ENCODE measurements around the gene CCDC30.
"Not testable (repeated sequence)": the region's sequence is repeated elsewhere in the genome, so short reads cannot be mapped to it uniquely, and the experiment has no call there.

The CCDC30 gene

GRCh38 chr1:42533101-42533863, 70.2 kb downstream of the CCDC30 start:
- DNase-seq, result no peak

- DNase-seq, result no peak
These were observed 78.0 kb downstream of the CCDC30 start for GRCh38 chr1:42541104-42541503.

DNA sequence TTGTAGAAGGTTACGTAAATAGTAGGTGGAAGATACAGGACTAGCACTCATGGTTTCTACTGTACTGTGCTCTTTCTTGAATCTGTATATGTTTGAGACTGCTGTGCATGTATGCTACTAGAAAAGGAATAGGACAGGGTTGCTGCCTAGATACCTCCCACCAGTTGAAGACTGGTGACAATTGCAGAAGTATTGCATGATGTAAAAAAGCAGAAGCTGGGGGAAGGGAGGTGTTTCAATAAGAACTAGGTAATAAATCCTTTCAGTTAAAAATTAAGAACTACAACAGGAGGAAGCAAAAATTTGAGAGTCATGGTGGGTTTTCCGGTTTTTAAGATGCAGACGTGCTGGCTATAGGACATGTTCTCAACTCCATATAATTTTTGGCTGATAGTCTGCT, 88.1 kb downstream of the CCDC30 start:
- DNase-seq, result no peak

DNA sequence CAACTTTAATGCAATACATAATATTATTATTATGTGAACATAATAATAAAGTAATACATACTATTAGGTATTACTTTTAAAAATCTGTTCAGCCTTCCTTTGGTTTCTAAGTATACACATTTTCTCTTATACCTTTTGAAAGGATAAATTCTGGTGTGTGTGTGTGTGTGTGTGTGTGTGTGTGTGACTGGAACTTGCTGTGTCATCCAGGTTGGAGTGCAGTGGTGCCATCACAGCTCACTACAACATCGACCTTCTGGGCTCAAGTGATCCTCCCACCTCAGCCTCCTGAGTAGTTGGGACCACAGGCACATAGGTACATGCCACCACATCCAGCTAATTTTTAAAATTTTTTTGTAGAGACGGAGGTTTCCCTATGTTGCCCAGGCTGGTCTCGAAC, 88.5 kb downstream of the CCDC30 start:
- no peak for DNase-seq

DNA sequence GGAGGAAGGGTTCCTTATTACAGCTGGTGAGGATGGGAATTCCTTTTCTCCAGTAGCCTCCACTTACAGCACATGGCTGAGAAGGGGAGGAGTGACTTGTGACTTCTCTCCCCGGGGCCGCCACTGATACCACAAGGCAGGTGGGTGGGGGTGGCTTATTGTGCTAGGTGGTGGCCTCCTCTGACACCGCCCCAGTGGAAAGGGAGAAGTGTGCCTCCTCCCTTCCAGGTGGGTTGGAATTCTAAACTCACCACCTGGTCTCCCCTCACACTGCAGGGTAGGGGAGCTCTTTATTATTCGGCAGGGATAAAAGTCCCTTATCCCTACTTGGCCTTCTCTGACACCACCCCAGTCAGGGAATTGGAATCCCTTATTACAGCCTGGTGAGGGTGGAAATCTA, 89.5 kb downstream of the CCDC30 start:
- no peak for DNase-seq

DNA sequence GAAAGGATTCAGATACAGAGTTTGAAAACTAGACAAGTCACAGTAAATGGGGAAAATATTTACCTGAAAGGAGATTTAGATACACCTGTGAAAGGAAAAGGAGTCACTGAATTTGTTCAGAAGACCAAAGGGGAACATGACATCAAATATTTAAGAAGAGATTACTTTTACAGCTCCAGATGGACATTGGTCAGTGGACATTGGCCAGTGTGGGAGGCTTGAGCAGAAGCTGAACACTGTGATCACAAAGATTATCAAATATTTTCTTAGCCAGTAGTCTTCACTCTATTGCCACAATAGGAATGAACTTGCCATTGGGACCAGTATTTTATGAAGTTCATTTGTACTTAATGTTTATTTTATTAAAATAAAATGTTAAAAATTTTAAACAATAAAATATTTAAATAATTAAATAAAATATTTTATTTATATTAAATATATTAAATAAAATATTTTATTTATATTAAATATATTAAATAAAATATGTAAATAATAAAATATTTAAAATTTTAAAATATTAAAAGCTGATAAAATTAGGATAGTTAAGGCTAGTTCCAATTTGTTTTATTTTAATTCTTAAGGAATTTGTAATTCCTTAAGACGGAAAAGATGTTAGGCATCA, 94.3 kb downstream of the CCDC30 start:
- no peak for DNase-seq

GRCh38 chr1:42567038-42567437, 104.0 kb downstream of the CCDC30 start:
- DNase-seq, result no peak

DNA sequence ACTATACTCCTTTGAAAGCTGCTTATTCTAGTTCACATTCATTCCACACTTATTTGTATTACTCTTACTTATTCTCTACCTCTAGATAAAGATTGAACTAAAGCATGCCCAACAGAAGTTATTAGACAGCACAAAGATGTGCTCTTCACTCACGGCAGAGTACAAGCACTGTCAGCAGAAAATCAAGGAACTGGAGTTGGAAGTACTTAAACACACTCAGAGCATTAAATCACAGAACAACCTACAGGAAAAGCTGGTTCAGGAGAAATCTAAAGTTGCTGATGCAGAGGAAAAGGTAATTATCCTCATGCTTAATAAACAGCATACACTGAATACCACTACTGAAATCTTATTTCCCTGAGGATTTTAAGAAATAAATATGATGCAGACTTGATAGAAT, 113.8 kb downstream of the CCDC30 start:
- no peak for DNase-seq

- DNase-seq, result no peak
These were observed 122.9 kb downstream of the CCDC30 start for GRCh38 chr1:42586016-42586415.

DNA sequence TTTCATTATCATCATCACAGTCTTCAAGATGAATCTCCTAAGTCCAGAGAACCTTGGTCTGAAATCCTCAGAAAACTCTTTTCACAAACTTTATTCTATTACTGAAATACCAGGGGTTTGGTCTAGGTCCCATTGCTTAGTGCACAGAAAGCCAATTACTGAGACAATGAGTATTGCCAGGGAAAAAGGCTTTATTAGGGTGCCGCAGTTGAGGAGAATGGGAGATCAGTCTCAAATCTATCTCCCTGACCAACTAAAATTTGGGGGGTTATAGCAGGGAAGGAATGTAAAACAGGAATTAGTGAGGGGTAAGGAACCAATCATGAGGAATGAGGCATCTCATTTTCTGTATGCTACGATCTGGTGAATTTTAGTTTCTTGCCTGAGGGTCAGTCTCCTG, 124.7 kb downstream of the CCDC30 start:
- DNase-seq, result no peak

DNA sequence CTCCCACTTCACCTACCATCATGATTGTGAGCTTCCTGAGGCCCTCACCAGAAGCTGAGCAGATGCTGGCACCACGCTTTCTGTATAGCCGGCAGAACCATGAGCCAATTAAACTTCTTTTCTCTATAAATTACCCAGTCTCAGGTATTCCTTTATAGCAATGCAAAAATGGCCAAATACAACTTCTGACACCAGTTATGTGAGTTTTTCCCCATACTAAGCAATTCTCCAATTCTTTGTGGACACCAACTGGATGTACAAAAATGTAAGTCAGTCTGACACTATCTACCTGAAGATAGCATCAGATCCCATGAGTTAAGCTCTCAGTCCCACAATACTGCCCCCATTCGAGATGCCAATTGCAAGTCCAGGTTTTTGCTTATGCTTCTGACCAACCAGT, 129.7 kb downstream of the CCDC30 start:
- no peak for DNase-seq

GRCh38 chr1:42593486-42594100, 130.5 kb downstream of the CCDC30 start:
- no peak for DNase-seq

- DNase-seq, result no peak
These were observed 138.4 kb downstream of the CCDC30 start for GRCh38 chr1:42601472-42601871.

- DNase-seq, result no peak
These were observed 150.7 kb downstream of the CCDC30 start for GRCh38 chr1:42613803-42614131.

DNA sequence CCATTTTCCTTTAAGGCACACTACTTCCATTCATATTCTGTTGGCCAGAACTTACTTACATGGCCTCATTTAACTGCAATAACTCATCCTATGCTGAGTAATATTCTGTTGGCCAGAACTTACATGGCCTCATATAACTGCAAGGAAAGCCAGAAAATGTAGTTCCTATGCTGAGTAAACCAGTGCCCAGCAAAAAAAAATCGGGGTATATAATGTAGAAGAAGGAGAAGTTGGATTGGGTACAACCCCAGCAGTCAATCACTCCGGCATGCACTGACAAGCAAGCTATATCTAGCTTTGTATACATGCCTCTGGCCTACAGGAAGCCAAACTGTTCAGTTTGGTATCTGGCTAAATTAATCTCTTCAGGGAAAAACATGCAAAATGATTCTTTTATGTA, 155.8 kb downstream of the CCDC30 start:
- no peak for DNase-seq

DNA sequence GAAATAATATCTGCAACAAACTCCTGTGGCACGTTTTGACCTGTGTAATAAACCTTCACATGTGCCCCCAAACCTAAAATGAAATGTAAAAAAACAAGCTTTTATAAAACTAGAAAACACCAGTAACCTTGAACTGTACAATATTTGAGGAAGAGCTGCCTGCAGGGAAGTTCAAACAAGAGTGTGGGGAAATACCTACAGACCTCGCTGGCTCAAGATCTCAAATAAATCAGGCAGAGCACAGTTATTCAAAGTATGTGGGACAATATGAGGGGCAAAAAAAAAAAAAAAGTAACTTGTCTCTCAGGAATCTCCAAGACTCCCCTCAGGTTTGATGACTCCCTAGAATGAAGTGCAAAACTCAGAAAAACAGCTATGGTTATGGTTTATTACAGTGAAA, 157.2 kb downstream of the CCDC30 start:
- DNase-seq, result no peak

GRCh38 chr1:42621180-42621579, 158.1 kb downstream of the CCDC30 start:
- not testable (repeated sequence) for DNase-seq

DNA sequence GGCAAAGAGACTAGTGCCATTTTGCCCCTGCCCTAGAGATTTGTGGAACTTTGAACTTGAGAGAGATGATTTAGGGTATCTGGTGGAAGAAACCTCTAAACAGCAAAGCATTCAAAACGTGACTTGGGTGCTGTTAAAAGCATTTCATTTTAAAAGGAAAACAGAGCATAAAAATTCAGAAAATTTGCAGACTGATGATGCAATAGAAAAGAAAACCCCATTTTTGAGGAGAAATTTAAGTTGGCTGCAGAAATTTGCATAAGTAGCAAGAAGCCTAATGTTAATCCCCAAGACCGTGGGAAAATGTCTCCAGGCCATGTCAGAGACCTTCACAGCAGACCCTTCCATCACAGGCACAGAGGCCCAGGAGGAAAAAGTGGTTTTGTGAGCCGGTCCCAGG, 164.1 kb downstream of the CCDC30 start:
- not testable (repeated sequence) for DNase-seq

DNA sequence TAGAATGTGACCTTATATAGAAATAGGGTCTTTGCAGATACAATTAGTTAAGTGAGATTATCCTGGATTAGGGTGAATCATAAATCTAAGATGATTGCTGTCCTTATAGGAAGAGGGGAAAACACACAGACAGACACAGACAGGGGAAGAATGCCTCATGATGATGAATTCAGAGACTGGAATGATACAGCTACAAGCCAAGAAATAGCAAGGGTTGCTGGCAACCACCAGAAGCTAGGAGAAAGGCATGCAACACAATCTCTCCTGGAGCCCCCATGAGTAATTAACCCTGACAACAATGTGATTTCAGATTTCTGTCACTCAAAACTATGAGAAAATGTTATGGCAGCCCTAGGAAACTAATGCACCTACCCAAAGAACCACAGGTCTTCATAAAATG, 176.0 kb downstream of the CCDC30 start:
- no peak for DNase-seq

- no peak for DNase-seq
These were observed 183.0 kb downstream of the CCDC30 start for GRCh38 chr1:42646056-42646455.

GRCh38 chr1:42657201-42657600, 194.1 kb downstream of the CCDC30 start:
- no peak for DNase-seq

DNA sequence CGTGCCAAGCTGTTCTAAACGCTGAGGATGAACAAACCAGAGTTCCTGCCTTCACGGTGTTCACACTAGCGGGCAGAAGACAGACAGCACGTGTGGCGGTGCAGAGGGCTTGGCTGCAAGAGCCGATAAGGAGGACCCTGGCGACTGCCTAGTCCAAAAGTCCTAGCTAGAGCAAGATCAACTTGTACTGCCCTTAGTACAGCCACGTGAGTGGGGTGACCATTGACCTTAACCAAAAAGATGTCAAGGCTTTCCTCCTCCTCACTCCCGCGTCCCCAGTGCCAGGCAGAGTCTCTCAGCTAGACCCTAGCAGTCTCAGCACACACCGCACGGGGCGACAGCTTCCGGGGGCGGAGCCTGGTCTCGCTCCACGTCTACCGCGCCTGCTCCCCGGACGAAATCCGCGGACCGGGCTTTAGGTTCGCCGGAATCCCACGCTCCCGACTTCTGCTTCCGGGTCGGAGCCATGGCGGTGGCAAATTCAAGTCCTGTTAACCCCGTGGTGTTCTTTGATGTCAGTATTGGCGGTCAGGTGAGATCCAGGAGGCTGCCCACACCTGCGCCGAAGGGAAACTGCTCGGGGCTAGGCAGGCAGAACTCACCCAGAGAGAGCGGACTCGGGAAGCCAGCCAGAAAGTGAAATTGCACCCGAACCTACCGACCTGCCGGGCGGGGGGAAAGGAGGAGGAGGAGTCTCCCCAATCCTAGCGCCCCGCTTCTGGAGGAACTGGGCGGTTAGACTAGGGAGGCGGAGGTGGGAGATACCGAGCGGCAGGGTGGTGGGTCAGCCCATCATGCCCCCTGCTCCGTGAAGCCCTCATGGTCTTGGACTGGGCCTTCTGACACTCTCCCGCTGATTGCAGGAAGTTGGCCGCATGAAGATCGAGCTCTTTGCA, 195.1 kb downstream of the CCDC30 start, which contains the start of gene PPIH:
Gene PPIH (plus strand): TSS at position 443 of the 896 bp plus-strand sequence. CDS start 24 bp downstream, at position 467.
- DNase-seq, result peak; percentile 91

DNA sequence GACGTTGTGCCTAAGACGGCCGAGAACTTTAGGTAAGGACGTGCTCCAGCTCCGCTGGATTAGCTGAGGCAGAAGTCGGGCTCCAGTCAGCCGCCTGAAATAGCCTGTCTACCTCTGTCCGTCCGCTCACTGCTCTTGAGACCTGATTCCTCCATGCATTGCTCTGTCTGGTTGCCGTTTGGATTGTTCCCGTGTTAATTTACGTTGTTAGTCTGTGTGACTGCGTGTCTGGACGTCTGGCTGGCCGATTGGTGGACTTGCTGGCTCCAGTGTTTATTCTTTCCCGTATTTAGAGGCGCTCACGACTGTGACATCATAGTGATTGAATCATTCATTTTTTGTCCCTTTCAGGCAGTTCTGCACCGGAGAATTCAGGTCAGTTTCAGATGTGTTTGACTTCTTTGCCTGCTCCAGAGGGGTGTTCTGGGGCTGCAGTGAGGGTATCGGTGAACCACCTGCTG, 195.8 kb downstream of the CCDC30 start:
- DNase-seq, result no peak

Measured in stimulated activated CD4-positive, alpha-beta T cell treated with anti-CD3 and anti-CD28 coated beads, Interleukin-2, amount 100 ng/mL, for 48 hours (primary cell).